Mammary epithelial cell (primary cell): ENCODE results near the gene ASB6.

Source experiments
- EZH2 ChIP-seq: IDR thresholded peaks from 2 replicates; pipeline ENCODE4 v1.6.1; 2012; ENCODE audit warnings: low read length, inconsistent platforms, borderline replicate concordance
- TF ChIP-seq, protein P1 (sequence below), 2 donors: IDR thresholded peaks in 1 of 2; conservative IDR thresholded peaks in 1 of 2; 2 replicates each; pipeline ENCODE4 v1.5.1; 2011 to 2012; ENCODE audit warnings: inconsistent platforms in 2 of 2, low read length in 2 of 2, mild to moderate bottlenecking in 2 of 2, control low read depth in 1 of 2, low read depth in 1 of 2; ENCODE audit not compliant: insufficient read depth in 1 of 2; ENCODE audit errors: extremely low read depth in 1 of 2

DNA sequence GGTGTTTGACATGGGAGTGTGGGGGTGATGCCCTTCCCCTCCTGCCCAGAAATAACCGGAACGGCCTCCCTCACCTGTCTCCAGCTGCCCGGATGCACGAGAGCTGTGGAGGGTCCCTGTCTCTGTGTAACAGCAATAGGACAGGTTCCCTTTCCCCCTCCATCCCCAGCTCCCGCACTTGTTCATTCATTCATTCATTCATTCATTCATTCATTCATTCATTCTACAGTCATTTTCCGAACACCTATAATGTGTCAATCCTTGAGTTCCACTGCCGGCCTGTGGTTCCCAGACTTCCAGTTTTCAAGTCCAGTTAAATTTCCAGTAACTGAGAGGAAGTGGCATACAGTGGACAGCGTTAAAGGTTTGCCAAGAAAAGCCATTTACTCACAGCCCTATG lies 30.8 kb upstream of the ASB6 start:
- TF ChIP-seq, protein P1, sequence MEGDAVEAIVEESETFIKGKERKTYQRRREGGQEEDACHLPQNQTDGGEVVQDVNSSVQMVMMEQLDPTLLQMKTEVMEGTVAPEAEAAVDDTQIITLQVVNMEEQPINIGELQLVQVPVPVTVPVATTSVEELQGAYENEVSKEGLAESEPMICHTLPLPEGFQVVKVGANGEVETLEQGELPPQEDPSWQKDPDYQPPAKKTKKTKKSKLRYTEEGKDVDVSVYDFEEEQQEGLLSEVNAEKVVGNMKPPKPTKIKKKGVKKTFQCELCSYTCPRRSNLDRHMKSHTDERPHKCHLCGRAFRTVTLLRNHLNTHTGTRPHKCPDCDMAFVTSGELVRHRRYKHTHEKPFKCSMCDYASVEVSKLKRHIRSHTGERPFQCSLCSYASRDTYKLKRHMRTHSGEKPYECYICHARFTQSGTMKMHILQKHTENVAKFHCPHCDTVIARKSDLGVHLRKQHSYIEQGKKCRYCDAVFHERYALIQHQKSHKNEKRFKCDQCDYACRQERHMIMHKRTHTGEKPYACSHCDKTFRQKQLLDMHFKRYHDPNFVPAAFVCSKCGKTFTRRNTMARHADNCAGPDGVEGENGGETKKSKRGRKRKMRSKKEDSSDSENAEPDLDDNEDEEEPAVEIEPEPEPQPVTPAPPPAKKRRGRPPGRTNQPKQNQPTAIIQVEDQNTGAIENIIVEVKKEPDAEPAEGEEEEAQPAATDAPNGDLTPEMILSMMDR (conservative IDR thresholded peaks at IDR 0.05 in 1 of 2, IDR thresholded peaks at IDR 0.05 in 1 of 2; ENCODE audit: extremely low read depth in 1 of 2, insufficient read depth in 1 of 2, low read depth in 1 of 2, low read length in 2 of 2): no peak
- no peak for TF ChIP-seq EZH2
